ENCODE results near the gene CREBBP. TPM values are rescaled to one million over a fixed set of nuclear protein-coding genes. Genes with fewer than 3 reads are reported as not detected.

Gene CREBBP
- total RNA-seq, 2 experiments from 2014 or later: 145 to 152 TPM

DNA sequence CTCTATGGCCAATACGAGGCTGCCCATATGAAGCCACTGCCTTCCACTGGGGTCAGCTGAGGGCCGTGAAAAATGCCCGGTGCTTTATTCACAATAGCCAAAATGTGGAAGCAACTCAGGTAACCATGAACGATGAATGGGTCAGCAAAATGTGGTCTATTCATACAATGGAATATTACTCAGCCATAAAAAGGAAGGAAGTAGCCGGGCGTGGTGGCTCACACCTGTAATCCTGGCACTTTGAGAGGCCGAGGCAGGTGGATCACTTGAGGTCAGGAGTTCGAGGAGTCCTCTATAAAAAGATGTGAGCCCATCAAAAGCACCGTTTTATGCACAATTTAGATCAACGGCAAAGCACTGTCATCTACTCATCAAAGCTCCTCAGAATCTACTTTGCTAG is 158.0 kb downstream of the CREBBP start:
- Histone ChIP-seq H3K4me3 (ENCODE audit: low read length) (no peak overlapping the region), H3K9me3 (ENCODE audit: control insufficient read depth in 1 of 2, insufficient read depth in 1 of 2, low read length in 2 of 2) (no peaks in the 10 kb centered on the region), H3K36me3 (ENCODE audit: insufficient read depth, low read length) (peaks cover under 1% of the 10 kb centered on the region), H3K27ac (ENCODE audit: low read depth in 1 of 2, low read length in 2 of 2) (no peak overlapping the region), H3K4me1 (ENCODE audit: insufficient read depth, low read length) (peaks cover 9% of the 10 kb centered on the region), H3K27me3 (ENCODE audit: control insufficient read depth in 1 of 2, insufficient read depth in 2 of 2, low read length in 2 of 2) (no peaks in the 10 kb centered on the region)
- peaks cover 7% of the 10 kb centered on the region for H3K4me1 Mint-ChIP-seq (ENCODE audit: low read depth)
- H3K36me3 Mint-ChIP-seq (ENCODE audit: low read depth): peaks cover 7% of the 10 kb centered on the region
- CTCF ChIA-PET: no interaction called here
- no peaks in the 10 kb centered on the region for H3K9me3 Mint-ChIP-seq
- H3K27ac Mint-ChIP-seq: no peak overlapping the region
- POLR2A ChIA-PET: no interaction called here
- no peak overlapping the region for H3K4me3 Mint-ChIP-seq
- no peaks in the 10 kb centered on the region for H3K27me3 Mint-ChIP-seq
- TF ChIP-seq, protein P1, sequence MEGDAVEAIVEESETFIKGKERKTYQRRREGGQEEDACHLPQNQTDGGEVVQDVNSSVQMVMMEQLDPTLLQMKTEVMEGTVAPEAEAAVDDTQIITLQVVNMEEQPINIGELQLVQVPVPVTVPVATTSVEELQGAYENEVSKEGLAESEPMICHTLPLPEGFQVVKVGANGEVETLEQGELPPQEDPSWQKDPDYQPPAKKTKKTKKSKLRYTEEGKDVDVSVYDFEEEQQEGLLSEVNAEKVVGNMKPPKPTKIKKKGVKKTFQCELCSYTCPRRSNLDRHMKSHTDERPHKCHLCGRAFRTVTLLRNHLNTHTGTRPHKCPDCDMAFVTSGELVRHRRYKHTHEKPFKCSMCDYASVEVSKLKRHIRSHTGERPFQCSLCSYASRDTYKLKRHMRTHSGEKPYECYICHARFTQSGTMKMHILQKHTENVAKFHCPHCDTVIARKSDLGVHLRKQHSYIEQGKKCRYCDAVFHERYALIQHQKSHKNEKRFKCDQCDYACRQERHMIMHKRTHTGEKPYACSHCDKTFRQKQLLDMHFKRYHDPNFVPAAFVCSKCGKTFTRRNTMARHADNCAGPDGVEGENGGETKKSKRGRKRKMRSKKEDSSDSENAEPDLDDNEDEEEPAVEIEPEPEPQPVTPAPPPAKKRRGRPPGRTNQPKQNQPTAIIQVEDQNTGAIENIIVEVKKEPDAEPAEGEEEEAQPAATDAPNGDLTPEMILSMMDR (IDR thresholded peaks at IDR 0.05): no peak
- ATAC-seq (ENCODE audit: poor library complexity) (no peak), DNase-seq (no peak)
- intact Hi-C loops (cut with DNase I, micrococcal nuclease): no loop called here

DNA sequence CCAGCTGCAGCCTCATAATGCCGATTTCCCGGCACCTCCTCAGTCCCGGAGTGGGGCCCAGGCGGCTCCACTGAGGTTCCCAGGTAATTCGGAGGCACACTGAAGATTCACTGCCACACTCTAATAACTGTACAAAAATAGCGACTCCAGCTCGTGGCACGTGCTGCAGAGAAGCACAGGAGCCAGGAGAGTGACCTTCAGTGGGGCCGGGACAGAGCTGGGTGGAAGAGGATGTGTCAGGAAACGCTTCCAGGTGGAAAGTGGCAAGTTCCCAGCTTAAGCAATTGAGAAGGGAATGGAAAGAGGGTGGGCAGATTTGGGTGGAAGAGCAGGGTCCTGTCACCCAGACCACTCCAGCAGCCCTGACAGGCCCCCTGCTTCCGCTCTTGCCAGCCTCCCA is 160.1 kb downstream of the CREBBP start:
- intact Hi-C loops (cut with DNase I, micrococcal nuclease): no loop called here
- Mint-ChIP-seq H3K36me3 (ENCODE audit: low read depth) (peaks cover 10% of the 10 kb centered on the region), H3K27ac (no peak overlapping the region), H3K9me3 (no peaks in the 10 kb centered on the region), H3K27me3 (no peaks in the 10 kb centered on the region), H3K4me3 (no peak overlapping the region), H3K4me1 (ENCODE audit: low read depth) (peaks cover 16% of the 10 kb centered on the region)
- TF ChIP-seq, protein P1 (IDR thresholded peaks at IDR 0.05): no peak
- ChIA-PET CTCF (no interaction called here), POLR2A (interaction anchor here (0.8 kb wide), 1 partner anchor 21 kb away, joined by 3 read pairs; no protein-coding TSS in a partner anchor)
- H3K4me3 ChIP-seq (ENCODE audit: low read length): no peak overlapping the region
- H3K9me3 ChIP-seq (ENCODE audit: control insufficient read depth in 1 of 2, insufficient read depth in 1 of 2, low read length in 2 of 2): no peaks in the 10 kb centered on the region
- no peaks in the 10 kb centered on the region for H3K36me3 ChIP-seq (ENCODE audit: insufficient read depth, low read length)
- H3K27ac ChIP-seq (ENCODE audit: low read depth in 1 of 2, low read length in 2 of 2): no peak overlapping the region
- ATAC-seq (ENCODE audit: poor library complexity) (no peak), DNase-seq (no peak)
- peaks cover 22% of the 10 kb centered on the region for H3K4me1 ChIP-seq (ENCODE audit: insufficient read depth, low read length)
- H3K27me3 ChIP-seq (ENCODE audit: control insufficient read depth in 1 of 2, insufficient read depth in 2 of 2, low read length in 2 of 2): no peaks in the 10 kb centered on the region

DNA sequence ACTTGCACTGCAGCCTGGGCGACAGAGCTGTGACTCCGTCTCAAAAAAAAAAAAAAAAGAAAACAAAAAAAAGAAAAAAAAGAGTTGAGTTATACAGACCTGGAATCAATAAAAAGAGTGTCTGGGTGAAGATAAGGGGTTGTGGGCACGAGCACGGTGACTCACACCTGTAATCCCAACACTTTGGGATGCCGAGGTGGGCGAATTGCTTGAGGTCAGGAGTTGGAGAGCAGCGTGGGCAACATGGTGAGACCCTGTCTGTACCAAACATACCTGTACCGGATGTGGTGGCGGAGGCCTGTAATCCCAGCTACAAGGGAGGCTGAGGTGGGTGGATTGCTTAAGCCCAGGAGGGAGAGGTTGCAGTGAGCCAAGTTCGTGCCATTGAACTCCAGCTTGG is 161.9 kb downstream of the CREBBP start:
- H3K4me3 Mint-ChIP-seq: peak overlapping the region; percentile 73
- peaks cover 26% of the 10 kb centered on the region for H3K4me1 ChIP-seq (ENCODE audit: insufficient read depth, low read length)
- no peak overlapping the region for H3K27ac ChIP-seq (ENCODE audit: low read depth in 1 of 2, low read length in 2 of 2)
- peaks cover 14% of the 10 kb centered on the region for H3K36me3 Mint-ChIP-seq (ENCODE audit: low read depth)
- H3K36me3 ChIP-seq (ENCODE audit: insufficient read depth, low read length): peaks cover 6% of the 10 kb centered on the region
- DNase-seq (no peak), ATAC-seq (ENCODE audit: poor library complexity) (no peak)
- H3K4me3 ChIP-seq (ENCODE audit: low read length): no peak overlapping the region
- no peaks in the 10 kb centered on the region for H3K27me3 Mint-ChIP-seq
- H3K9me3 Mint-ChIP-seq: no peaks in the 10 kb centered on the region
- H3K27ac Mint-ChIP-seq: peak overlapping the region; percentile 89
- CTCF ChIA-PET: no interaction called here
- H3K4me1 Mint-ChIP-seq (ENCODE audit: low read depth): peaks cover 29% of the 10 kb centered on the region
- H3K27me3 ChIP-seq (ENCODE audit: control insufficient read depth in 1 of 2, insufficient read depth in 2 of 2, low read length in 2 of 2): no peaks in the 10 kb centered on the region
- POLR2A ChIA-PET: interaction anchor here (1.7 kb wide), 1 partner anchor 20 kb away, joined by 5 read pairs; no protein-coding TSS in a partner anchor
- TF ChIP-seq, protein P1 (IDR thresholded peaks at IDR 0.05): no peak
- intact Hi-C loops (cut with DNase I, micrococcal nuclease): loop anchor here in 1 of 2 experiments (5.0 to 10.0 kb wide), 2 partner anchors 106 to 536 kb away; partner anchors contain the start of gene SLX4
- no peaks in the 10 kb centered on the region for H3K9me3 ChIP-seq (ENCODE audit: control insufficient read depth in 1 of 2, insufficient read depth in 1 of 2, low read length in 2 of 2)

All from CD4-positive, alpha-beta T cell (primary cell).